Endothelial cell of umbilical vein (primary cell): Measurements from ENCODE around the gene MAST4. TPM values are rescaled to one million over a fixed set of nuclear protein-coding genes. Genes with fewer than 3 reads are reported as not detected.

Source experiments
- BruUV-seq: library from RNA; stranded (reverse); fragments of 400-500 nt; replicated peaks from 2 replicates; lab custom pipeline; 2021; lab: Mats Ljungman, UMichigan
- CTCF ChIA-PET: fragments of 300-600, 350-600 bp; sonication (Branson Sonifier 250); formaldehyde crosslinking; loops from one replicate; lab custom pipeline; 2021; ENCODE audit warnings: antibody characterized with exemption, inconsistent platforms; lab: Charles Lee
- POLR2A ChIA-PET: fragments of 300-600, 350-600 bp; sonication (Branson Sonifier 250); formaldehyde crosslinking; loops from one replicate; lab custom pipeline; 2021; ENCODE audit warnings: antibody characterized with exemption, inconsistent platforms; lab: Charles Lee
- DNase-seq: peaks from one replicate; pipeline ENCODE4 v3.0.0-alpha.2; 2011; ENCODE audit warnings: low read depth, low spot score
- FAIRE-seq: peaks from 2 replicates; lab custom pipeline; 2011; peaks lifted over from hg19 to GRCh38; lab: Jason Lieb, UNC
- H2AFZ ChIP-seq: 2 replicates; pipeline ENCODE4 v1.6.0; 2012; ENCODE audit warnings: low read depth, low read length, control low read depth, inconsistent platforms
- H3K27ac ChIP-seq: 2 replicates; pipeline ENCODE4 v1.5.1; 2011; ENCODE audit warnings: low read depth, mild to moderate bottlenecking, control low read depth, low read length, moderate library complexity; ENCODE audit not compliant: insufficient read depth
- H3K27me3 ChIP-seq, 2 experiments: 2 replicates each; pipeline versions ENCODE4 v1.6.0 to v1.6.1; 2011; ENCODE audit warnings: low read length in 2 of 2, mixed read lengths in 1 of 2; ENCODE audit not compliant: control insufficient read depth in 2 of 2, insufficient read depth in 2 of 2
- H3K36me3 ChIP-seq, 2 experiments: 2 replicates in 1 of 2; 3 replicates in 1 of 2; pipeline ENCODE4 v1.5.1; 2011; ENCODE audit warnings: low read length in 2 of 2, mild to moderate bottlenecking in 1 of 2, moderate library complexity in 1 of 2; ENCODE audit not compliant: control insufficient read depth in 2 of 2, insufficient read depth in 2 of 2; ENCODE audit errors: extremely low read depth in 1 of 2
- H3K4me1 ChIP-seq: 3 replicates; pipeline ENCODE4 v1.5.1; 2011; ENCODE audit warnings: mild to moderate bottlenecking, low read length; ENCODE audit not compliant: control insufficient read depth, insufficient read depth; ENCODE audit errors: extremely low read depth
- H3K4me2 ChIP-seq: 2 replicates; pipeline ENCODE4 v1.6.1; 2011; ENCODE audit warnings: low read length, control low read depth, mixed read lengths; ENCODE audit not compliant: insufficient read depth
- H3K4me3 ChIP-seq, 3 experiments: fragments of 200-600 bp in 1 of 3; sonication (generic), shearing (Covaris generic) in 1 of 3; replicated peaks in 1 of 3; 2 replicates each; pipeline ENCODE4 v1.5.1; 2011 to 2016; ENCODE audit warnings: control low read depth in 3 of 3, low read length in 3 of 3, mild to moderate bottlenecking in 2 of 3, inconsistent platforms in 1 of 3, low read depth in 1 of 3, moderate library complexity in 1 of 3; ENCODE audit not compliant: insufficient read depth in 1 of 3
- H3K79me2 ChIP-seq: 2 replicates; pipeline ENCODE4 v1.6.0; 2012; ENCODE audit warnings: low read length, inconsistent platforms; ENCODE audit not compliant: control insufficient read depth, insufficient read depth
- H3K9ac ChIP-seq: replicated peaks from 2 replicates; pipeline ENCODE3; 2011; ENCODE audit warnings: low read length, control low read depth; ENCODE audit not compliant: insufficient read depth; ENCODE audit errors: extremely low read depth
- H3K9me1 ChIP-seq: replicated peaks from 3 replicates; pipeline ENCODE4 v1.6.0; 2011; ENCODE audit warnings: mild to moderate bottlenecking, low read length; ENCODE audit not compliant: control insufficient read depth, insufficient read depth; ENCODE audit errors: extremely low read depth
- H3K9me3 ChIP-seq: replicated peaks from 2 replicates; pipeline ENCODE4 v1.5.1; 2012; ENCODE audit warnings: low read length, inconsistent platforms; ENCODE audit not compliant: control insufficient read depth, insufficient read depth
- H4K20me1 ChIP-seq: replicated peaks from 2 replicates; pipeline ENCODE3; 2011; ENCODE audit warnings: mild to moderate bottlenecking, low read length; ENCODE audit not compliant: control insufficient read depth, insufficient read depth; ENCODE audit errors: extremely low read depth
- EZH2 ChIP-seq: IDR thresholded peaks from 2 replicates; pipeline ENCODE4 v1.6.1; 2012; ENCODE audit warnings: borderline replicate concordance, low read depth, mild to moderate bottlenecking, moderate library complexity, low read length, inconsistent platforms; ENCODE audit not compliant: severe bottlenecking
- FOS ChIP-seq: IDR thresholded peaks from 2 replicates; pipeline ENCODE4 v1.6.1; 2011; ENCODE audit warnings: mild to moderate bottlenecking, low read length, moderate library complexity, borderline replicate concordance; ENCODE audit not compliant: insufficient read depth
- GATA2 ChIP-seq: IDR thresholded peaks from 2 replicates; pipeline ENCODE4 v1.7.0; 2011; ENCODE audit warnings: low read depth, mild to moderate bottlenecking, moderate library complexity, mixed read lengths, low read length; ENCODE audit not compliant: insufficient read length, insufficient read depth
- JUN ChIP-seq: IDR thresholded peaks from 2 replicates; pipeline ENCODE4 v1.6.1; 2011; ENCODE audit warnings: borderline replicate concordance, low read depth; ENCODE audit not compliant: insufficient read length, insufficient read depth
- MYC ChIP-seq: IDR thresholded peaks from one replicate; pipeline ENCODE4 v1.6.1; 2011; ENCODE audit warnings: mild to moderate bottlenecking, low read depth, low read length
- POLR2A ChIP-seq: IDR thresholded peaks from 2 replicates; pipeline ENCODE4 v1.6.1; 2012; ENCODE audit warnings: low read depth, mild to moderate bottlenecking, control low read depth, low read length
- POLR2AphosphoS5 ChIP-seq: IDR thresholded peaks from 2 replicates; pipeline ENCODE4 v1.6.1; 2012; ENCODE audit warnings: low read depth, mild to moderate bottlenecking, control low read depth, low read length, moderate library complexity; ENCODE audit not compliant: insufficient read depth
- dilution Hi-C: fragments of 300-500 bp; cut with MboI; formaldehyde crosslinking; loops from one replicate; pipeline ENCODE4 v1.15.0; 2019; ENCODE audit warnings: low sequenced_read_pairs; ENCODE audit not compliant: extremely low pct_ligation_motif_present
- intact Hi-C: fragments of 100-400 bp; cut with micrococcal nuclease; formaldehyde crosslinking; loops from one replicate; pipeline ENCODE4 v1.10.0; 2022
- polyA plus RNA-seq, 4 experiments: library from polyadenylated mRNA; depleted of rRNA in 3 of 4; stranded (reverse) in 3 of 4; unstranded in 1 of 4; fragments of >200 nt; gene quantifications; 2 replicates each; pipeline versions ENCODE4 v1.2.1 to v1.2.3, GENCODE V29; 2011 to 2012; ENCODE audit warnings: missing spikeins in 1 of 4
- total RNA-seq: library from RNA; stranded (reverse); gene quantifications from 2 replicates; pipeline ENCODE4 v1.2.3, GENCODE V29; 2021
- TF ChIP-seq, protein P1 (sequence below): IDR thresholded peaks from 2 replicates; pipeline ENCODE4 v1.6.1; 2011; ENCODE audit not compliant: insufficient read depth, insufficient read length
- TF ChIP-seq, protein P2 (sequence below), 2 donors: IDR thresholded peaks; 1 replicate in 1 of 2; 2 replicates in 1 of 2; pipeline ENCODE4 v1.5.1; 2011; ENCODE audit warnings: low read length in 2 of 2, mild to moderate bottlenecking in 2 of 2, moderate library complexity in 2 of 2, control low read depth in 1 of 2, inconsistent platforms in 1 of 2, low read depth in 1 of 2; ENCODE audit not compliant: insufficient read depth in 1 of 2; ENCODE audit errors: extremely low read depth in 1 of 2

The MAST4 gene
- total and polyA plus RNA-seq, 2 donors (not counting 3 experiments of a cell fraction or from before 2014, with no cell fraction given), result 40.2 to 116 TPM

- CTCF ChIA-PET, result no interaction called here
- dilution Hi-C loops, result no loop called here
- no TSS peak for BruUV-seq
Measured at GRCh38 chr5:67029481-67029880, 433.3 kb downstream of the MAST4 start.

More at GRCh38 chr5:67029481-67029880, 433.3 kb downstream of the MAST4 start:
- Histone ChIP-seq H3K27me3 (no peaks in the 10 kb centered on the region), H4K20me1 (peaks cover 6% of the 10 kb centered on the region), H3K4me1 (peaks cover 33% of the 10 kb centered on the region), H3K4me2 (peak overlapping the region; percentile 14), H3K9me1 (no peaks in the 10 kb centered on the region), H3K9me3 (no peaks in the 10 kb centered on the region), H3K79me2 (peaks cover 72% of the 10 kb centered on the region), H3K27ac (no peak overlapping the region), H3K4me3 (no peak overlapping the region), H3K36me3 (no peaks in the 10 kb centered on the region), H2AFZ (no peak overlapping the region), H3K9ac (no peak overlapping the region)
- TF ChIP-seq FOS, result no peak
- TF ChIP-seq, protein P1, sequence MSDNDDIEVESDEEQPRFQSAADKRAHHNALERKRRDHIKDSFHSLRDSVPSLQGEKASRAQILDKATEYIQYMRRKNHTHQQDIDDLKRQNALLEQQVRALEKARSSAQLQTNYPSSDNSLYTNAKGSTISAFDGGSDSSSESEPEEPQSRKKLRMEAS, result no peak
- no peak for TF ChIP-seq EZH2
- no peak for TF ChIP-seq POLR2A
- no peak for TF ChIP-seq POLR2AphosphoS5
- TF ChIP-seq MYC, result no peak
- TF ChIP-seq GATA2, result no peak
- TF ChIP-seq, protein P2, sequence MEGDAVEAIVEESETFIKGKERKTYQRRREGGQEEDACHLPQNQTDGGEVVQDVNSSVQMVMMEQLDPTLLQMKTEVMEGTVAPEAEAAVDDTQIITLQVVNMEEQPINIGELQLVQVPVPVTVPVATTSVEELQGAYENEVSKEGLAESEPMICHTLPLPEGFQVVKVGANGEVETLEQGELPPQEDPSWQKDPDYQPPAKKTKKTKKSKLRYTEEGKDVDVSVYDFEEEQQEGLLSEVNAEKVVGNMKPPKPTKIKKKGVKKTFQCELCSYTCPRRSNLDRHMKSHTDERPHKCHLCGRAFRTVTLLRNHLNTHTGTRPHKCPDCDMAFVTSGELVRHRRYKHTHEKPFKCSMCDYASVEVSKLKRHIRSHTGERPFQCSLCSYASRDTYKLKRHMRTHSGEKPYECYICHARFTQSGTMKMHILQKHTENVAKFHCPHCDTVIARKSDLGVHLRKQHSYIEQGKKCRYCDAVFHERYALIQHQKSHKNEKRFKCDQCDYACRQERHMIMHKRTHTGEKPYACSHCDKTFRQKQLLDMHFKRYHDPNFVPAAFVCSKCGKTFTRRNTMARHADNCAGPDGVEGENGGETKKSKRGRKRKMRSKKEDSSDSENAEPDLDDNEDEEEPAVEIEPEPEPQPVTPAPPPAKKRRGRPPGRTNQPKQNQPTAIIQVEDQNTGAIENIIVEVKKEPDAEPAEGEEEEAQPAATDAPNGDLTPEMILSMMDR (IDR thresholded peaks at IDR 0.05; ENCODE audit: extremely low read depth in 1 of 2, insufficient read depth in 1 of 2, low read depth in 1 of 2, low read length in 2 of 2), result no peak
- TF ChIP-seq JUN, result no peak
- FAIRE-seq, result no peak
- POLR2A ChIA-PET, result no interaction called here
- no peak for DNase-seq
- intact Hi-C loops, result no loop called here
